ENCODE measurements around the gene CA12. TPM values are rescaled to one million over a fixed set of nuclear protein-coding genes. Genes with fewer than 3 reads are reported as not detected.
"Not testable (repeated sequence)": the region's sequence is repeated elsewhere in the genome, so short reads cannot be mapped to it uniquely, and the experiment has no call there.

CA12 gene
- polyA plus RNA-seq (2013, experiment 1 of 2) = 0.96 TPM
- polyA plus RNA-seq (2013, experiment 2 of 2) = 1.9 TPM

DNA sequence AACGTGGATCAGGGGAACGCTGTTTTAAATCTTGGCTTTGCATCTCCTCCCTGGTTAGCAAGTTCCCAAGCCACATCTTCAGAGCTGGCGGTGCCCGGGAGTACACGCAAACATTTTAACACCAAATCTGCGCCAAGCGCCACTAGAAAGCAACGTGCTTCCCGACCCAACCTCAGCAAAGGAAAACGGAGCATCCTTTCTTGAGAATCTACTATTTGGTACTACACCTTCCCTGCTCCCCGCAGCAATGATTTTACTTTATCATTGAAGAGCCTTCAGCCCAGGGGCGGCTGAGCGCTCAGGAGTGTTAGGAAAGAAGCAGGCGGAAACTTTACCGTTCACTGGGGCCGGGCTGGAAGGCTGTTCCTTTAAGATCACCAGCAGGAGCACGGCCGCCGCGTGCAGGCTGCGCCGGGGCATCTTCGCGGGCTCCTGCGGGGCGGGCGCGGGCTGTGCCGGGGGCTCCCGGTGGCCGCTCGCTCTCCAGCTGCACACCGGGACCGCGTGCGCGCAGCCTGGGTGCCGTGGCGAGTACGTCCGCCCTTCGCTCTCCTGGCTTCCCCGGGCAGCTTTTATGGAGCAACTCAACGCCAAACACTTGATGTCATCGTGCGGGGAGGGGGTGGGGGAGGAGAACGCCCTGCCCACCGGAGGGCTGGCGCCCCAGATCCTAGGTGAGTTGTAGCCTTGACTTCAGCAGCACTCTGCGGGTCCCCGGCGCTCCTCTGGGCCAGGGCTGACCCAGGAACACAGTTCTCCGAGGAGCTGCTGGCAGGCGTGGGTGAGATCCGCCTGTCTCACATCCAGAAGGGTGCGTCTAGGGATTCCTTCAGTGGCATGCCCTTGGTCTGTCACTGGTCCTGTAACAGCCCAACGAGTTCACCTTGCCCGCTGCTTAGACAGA lies at the start of gene CA12:
CA12 (minus strand) TSS at position 546 of the 904 bp plus-strand sequence; CDS start at position 420, 126 bp downstream.
- peak within 1 kb of the TSS; percentile 36 for H3K4me3 ChIP-seq (ENCODE audit: extremely low read depth, insufficient read depth, low read length, poor library complexity, severe bottlenecking)
- H3K36me3 ChIP-seq (ENCODE audit: control insufficient read depth, insufficient read depth, low read length) = no peaks in the 10 kb centered on the region
- no peak within 1 kb of the TSS for H3K27ac ChIP-seq (ENCODE audit: low read depth, low read length, severe bottlenecking)
- 7 to 13% methylated on average over 19 to 47 of the region's 58 CpGs for WGBS, 2 experiments (ENCODE audit: insufficient coverage in 2 of 2)
- peaks cover 7% of the 10 kb centered on the region for H3K4me1 ChIP-seq (ENCODE audit: control insufficient read depth, insufficient read depth, low read length, poor library complexity, severe bottlenecking)
- peaks cover 3% of the 10 kb centered on the region for H3K9me3 ChIP-seq (ENCODE audit: control insufficient read depth, low read length)

- no peak overlapping the region for H3K27ac ChIP-seq (ENCODE audit: low read depth, low read length, severe bottlenecking)
- WGBS, 2 experiments (ENCODE audit: insufficient coverage in 2 of 2) = 72 to 74% methylated on average over 5 of the region's 6 CpGs
These were observed 49.3 kb upstream of the CA12 start for GRCh38 chr15:63430766-63431451.

DNA sequence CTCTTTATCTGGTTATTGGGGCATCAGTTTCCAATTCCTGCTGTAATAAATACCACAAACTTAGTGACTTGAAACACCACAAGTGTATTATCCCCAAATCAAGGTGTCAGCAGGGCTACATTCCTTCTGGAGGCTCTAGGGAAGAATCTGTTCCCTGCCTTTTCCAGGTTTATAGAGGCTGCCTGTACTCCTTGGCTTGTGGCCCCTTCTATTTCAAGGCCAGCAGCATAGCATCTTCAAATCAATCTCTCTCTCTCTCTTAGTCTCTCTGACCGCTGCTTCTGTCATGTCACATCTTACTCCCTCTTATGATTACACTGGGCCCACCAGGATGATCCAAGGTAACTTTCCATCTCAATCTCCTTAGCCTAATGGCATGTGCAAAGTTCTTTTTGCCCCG lies 44.9 kb upstream of the CA12 start:
- no peak overlapping the region for H3K4me3 ChIP-seq (ENCODE audit: extremely low read depth, insufficient read depth, low read length, poor library complexity, severe bottlenecking)
- 100% methylated on average over 1 of the region's 2 CpGs for WGBS, 2 experiments (ENCODE audit: insufficient coverage in 2 of 2)

More at GRCh38 chr15:63430766-63431451, 49.3 kb upstream of the CA12 start:
- H3K4me1 ChIP-seq (ENCODE audit: control insufficient read depth, insufficient read depth, low read length, poor library complexity, severe bottlenecking) = no peaks in the 10 kb centered on the region
- peaks cover 7% of the 10 kb centered on the region for H3K9me3 ChIP-seq (ENCODE audit: control insufficient read depth, low read length)
- no peak overlapping the region for H3K4me3 ChIP-seq (ENCODE audit: extremely low read depth, insufficient read depth, low read length, poor library complexity, severe bottlenecking)
- no peaks in the 10 kb centered on the region for H3K36me3 ChIP-seq (ENCODE audit: control insufficient read depth, insufficient read depth, low read length)

DNA sequence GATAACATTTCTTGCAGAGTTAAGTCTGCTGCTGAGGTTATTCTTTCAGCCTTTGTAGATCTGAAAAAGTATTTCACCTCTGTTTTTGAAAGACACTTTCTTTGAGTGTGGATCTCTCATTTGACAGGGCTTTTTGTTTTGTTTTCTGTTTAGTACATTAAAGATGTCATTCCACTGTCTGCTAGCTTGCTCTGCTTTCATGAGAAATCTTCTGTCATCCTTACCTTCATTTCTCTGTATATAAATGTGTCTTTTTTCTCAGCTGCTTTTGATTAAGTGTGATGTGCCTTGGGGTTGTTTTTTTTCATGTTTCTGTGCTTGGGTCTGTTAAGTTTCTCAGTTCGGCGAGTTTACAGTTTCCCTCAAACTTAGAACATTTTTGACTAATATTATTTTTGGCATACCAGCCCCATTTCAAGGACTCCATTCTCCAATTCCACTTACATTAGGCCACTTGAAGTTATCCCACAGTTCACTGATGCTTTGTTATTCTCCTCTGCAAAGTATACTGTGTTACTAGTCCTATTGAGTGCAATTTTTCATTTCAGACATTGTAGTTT lies 43.9 kb upstream of the CA12 start:
- Histone ChIP-seq H3K9me3 (ENCODE audit: control insufficient read depth, low read length) (peaks cover 7% of the 10 kb centered on the region), H3K4me3 (ENCODE audit: extremely low read depth, insufficient read depth, low read length, poor library complexity, severe bottlenecking) (no peak overlapping the region), H3K27ac (ENCODE audit: low read depth, low read length, severe bottlenecking) (no peak overlapping the region), H3K4me1 (ENCODE audit: control insufficient read depth, insufficient read depth, low read length, poor library complexity, severe bottlenecking) (no peaks in the 10 kb centered on the region), H3K36me3 (ENCODE audit: control insufficient read depth, insufficient read depth, low read length) (no peaks in the 10 kb centered on the region)
- no CpG with 5 or more reads among the region's 2 CpGs for WGBS, 2 experiments (ENCODE audit: insufficient coverage in 2 of 2)

More for the DNA sequence above, 44.9 kb upstream of the CA12 start:
- Histone ChIP-seq H3K36me3 (ENCODE audit: control insufficient read depth, insufficient read depth, low read length) (no peaks in the 10 kb centered on the region), H3K9me3 (ENCODE audit: control insufficient read depth, low read length) (peaks cover 7% of the 10 kb centered on the region), H3K27ac (ENCODE audit: low read depth, low read length, severe bottlenecking) (no peak overlapping the region), H3K4me1 (ENCODE audit: control insufficient read depth, insufficient read depth, low read length, poor library complexity, severe bottlenecking) (no peaks in the 10 kb centered on the region)

GRCh38 chr15:63422891-63423590 lies 41.4 kb upstream of the CA12 start:
- Histone ChIP-seq H3K27ac (ENCODE audit: low read depth, low read length, severe bottlenecking) (no peak overlapping the region), H3K4me3 (ENCODE audit: extremely low read depth, insufficient read depth, low read length, poor library complexity, severe bottlenecking) (no peak overlapping the region), H3K4me1 (ENCODE audit: control insufficient read depth, insufficient read depth, low read length, poor library complexity, severe bottlenecking) (no peaks in the 10 kb centered on the region), H3K9me3 (ENCODE audit: control insufficient read depth, low read length) (peaks cover 7% of the 10 kb centered on the region), H3K36me3 (ENCODE audit: control insufficient read depth, insufficient read depth, low read length) (no peaks in the 10 kb centered on the region)
- 90 to 93% methylated on average over 7 to 8 of the region's 10 CpGs for WGBS, 2 experiments (ENCODE audit: insufficient coverage in 2 of 2)

GRCh38 chr15:63421433-63421832 lies 39.8 kb upstream of the CA12 start:
- H3K36me3 ChIP-seq (ENCODE audit: control insufficient read depth, insufficient read depth, low read length) = no peaks in the 10 kb centered on the region
- peaks cover 2% of the 10 kb centered on the region for H3K9me3 ChIP-seq (ENCODE audit: control insufficient read depth, low read length)
- H3K4me3 ChIP-seq (ENCODE audit: extremely low read depth, insufficient read depth, low read length, poor library complexity, severe bottlenecking) = no peak overlapping the region
- WGBS, 2 experiments (ENCODE audit: insufficient coverage in 2 of 2) = no CpG with 5 or more reads among the region's 3 CpGs
- no peak overlapping the region for H3K27ac ChIP-seq (ENCODE audit: low read depth, low read length, severe bottlenecking)
- H3K4me1 ChIP-seq (ENCODE audit: control insufficient read depth, insufficient read depth, low read length, poor library complexity, severe bottlenecking) = no peaks in the 10 kb centered on the region

GRCh38 chr15:63420333-63420747 lies 38.7 kb upstream of the CA12 start:
- no peaks in the 10 kb centered on the region for H3K4me1 ChIP-seq (ENCODE audit: control insufficient read depth, insufficient read depth, low read length, poor library complexity, severe bottlenecking)
- 93 to 100% methylated on average over 1 to 4 of the region's 5 CpGs for WGBS, 2 experiments (ENCODE audit: insufficient coverage in 2 of 2)

DNA sequence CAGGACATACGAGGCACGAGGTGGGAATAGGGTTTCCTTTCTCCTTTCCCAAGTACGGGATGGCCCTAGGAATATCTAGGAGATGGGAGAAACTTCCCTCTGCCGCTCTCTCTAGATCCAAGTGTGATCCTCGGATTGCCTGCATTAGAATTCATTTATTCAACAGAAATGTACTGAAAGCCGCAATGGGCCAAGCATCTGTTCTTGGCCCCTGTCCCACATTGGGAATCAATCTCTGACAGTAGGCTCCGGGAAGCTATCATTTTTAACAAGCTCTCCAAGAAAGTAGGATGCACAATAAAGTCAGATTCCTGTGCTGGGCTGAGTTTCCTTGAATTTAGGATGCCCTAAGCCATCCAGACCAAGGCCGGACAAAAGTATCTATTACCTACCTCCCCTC lies 37.2 kb upstream of the CA12 start:
- WGBS, 2 experiments (ENCODE audit: insufficient coverage in 2 of 2) = 92 to 93% methylated on average over 6 to 7 of the region's 8 CpGs
- no peaks in the 10 kb centered on the region for H3K4me1 ChIP-seq (ENCODE audit: control insufficient read depth, insufficient read depth, low read length, poor library complexity, severe bottlenecking)
- H3K27ac ChIP-seq (ENCODE audit: low read depth, low read length, severe bottlenecking) = no peak overlapping the region
- no peaks in the 10 kb centered on the region for H3K36me3 ChIP-seq (ENCODE audit: control insufficient read depth, insufficient read depth, low read length)
- H3K4me3 ChIP-seq (ENCODE audit: extremely low read depth, insufficient read depth, low read length, poor library complexity, severe bottlenecking) = no peak overlapping the region
- peaks cover 5% of the 10 kb centered on the region for H3K9me3 ChIP-seq (ENCODE audit: control insufficient read depth, low read length)

More at GRCh38 chr15:63420333-63420747, 38.7 kb upstream of the CA12 start:
- no peak overlapping the region for H3K27ac ChIP-seq (ENCODE audit: low read depth, low read length, severe bottlenecking)
- no peak overlapping the region for H3K4me3 ChIP-seq (ENCODE audit: extremely low read depth, insufficient read depth, low read length, poor library complexity, severe bottlenecking)
- no peaks in the 10 kb centered on the region for H3K9me3 ChIP-seq (ENCODE audit: control insufficient read depth, low read length)
- H3K36me3 ChIP-seq (ENCODE audit: control insufficient read depth, insufficient read depth, low read length) = no peaks in the 10 kb centered on the region

- Histone ChIP-seq H3K36me3 (ENCODE audit: control insufficient read depth, insufficient read depth, low read length) (no peaks in the 10 kb centered on the region), H3K9me3 (ENCODE audit: control insufficient read depth, low read length) (peaks cover 5% of the 10 kb centered on the region), H3K4me3 (ENCODE audit: extremely low read depth, insufficient read depth, low read length, poor library complexity, severe bottlenecking) (no peak overlapping the region), H3K4me1 (ENCODE audit: control insufficient read depth, insufficient read depth, low read length, poor library complexity, severe bottlenecking) (no peaks in the 10 kb centered on the region), H3K27ac (ENCODE audit: low read depth, low read length, severe bottlenecking) (no peak overlapping the region)
- WGBS, 2 experiments (ENCODE audit: insufficient coverage in 2 of 2) = 88 to 100% methylated on average over 1 to 2 of the region's 4 CpGs
These were observed 36.1 kb upstream of the CA12 start for GRCh38 chr15:63417721-63418120.

GRCh38 chr15:63417274-63417673 lies 35.6 kb upstream of the CA12 start:
- H3K4me3 ChIP-seq (ENCODE audit: extremely low read depth, insufficient read depth, low read length, poor library complexity, severe bottlenecking); H3K27ac ChIP-seq (ENCODE audit: low read depth, low read length, severe bottlenecking); H3K36me3 ChIP-seq (ENCODE audit: control insufficient read depth, insufficient read depth, low read length); H3K4me1 ChIP-seq (ENCODE audit: control insufficient read depth, insufficient read depth, low read length, poor library complexity, severe bottlenecking); H3K9me3 ChIP-seq (ENCODE audit: control insufficient read depth, low read length): not testable (repeated sequence)
- WGBS, 2 experiments (ENCODE audit: insufficient coverage in 2 of 2) = 84 to 97% methylated on average over 15 to 16 of the region's 21 CpGs
